NK-92 (cell line): ENCODE results near the gene MARCHF6.
"Not testable (repeated sequence)": the region's sequence is repeated elsewhere in the genome, so short reads cannot be mapped to it uniquely, and the experiment has no call there.

Experiments
- DNase-seq: peaks from one replicate; lab custom pipeline; 2025; ENCODE audit not compliant: unreplicated experiment; lab: John Stamatoyannopoulos, UW

The MARCHF6 gene

DNA sequence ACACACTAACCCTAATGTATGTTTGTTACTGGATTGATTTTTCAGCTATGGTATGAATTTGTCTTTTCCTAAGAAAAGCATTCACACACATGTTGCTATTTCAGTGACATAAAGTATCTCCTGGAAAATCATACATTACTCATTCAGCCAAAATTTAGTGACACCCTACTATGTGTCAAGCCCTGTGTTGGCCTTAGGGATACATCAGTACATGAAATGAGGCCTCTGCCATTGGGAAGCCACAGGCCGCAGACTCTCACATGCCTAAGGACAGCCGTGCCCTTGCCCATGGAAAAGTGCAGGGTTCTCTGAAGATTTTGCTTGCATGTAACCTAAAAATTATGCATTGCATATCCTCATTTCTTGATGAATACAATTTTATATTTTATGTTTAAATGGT is 5.2 kb upstream of the MARCHF6 start:
- no peak for DNase-seq

DNA sequence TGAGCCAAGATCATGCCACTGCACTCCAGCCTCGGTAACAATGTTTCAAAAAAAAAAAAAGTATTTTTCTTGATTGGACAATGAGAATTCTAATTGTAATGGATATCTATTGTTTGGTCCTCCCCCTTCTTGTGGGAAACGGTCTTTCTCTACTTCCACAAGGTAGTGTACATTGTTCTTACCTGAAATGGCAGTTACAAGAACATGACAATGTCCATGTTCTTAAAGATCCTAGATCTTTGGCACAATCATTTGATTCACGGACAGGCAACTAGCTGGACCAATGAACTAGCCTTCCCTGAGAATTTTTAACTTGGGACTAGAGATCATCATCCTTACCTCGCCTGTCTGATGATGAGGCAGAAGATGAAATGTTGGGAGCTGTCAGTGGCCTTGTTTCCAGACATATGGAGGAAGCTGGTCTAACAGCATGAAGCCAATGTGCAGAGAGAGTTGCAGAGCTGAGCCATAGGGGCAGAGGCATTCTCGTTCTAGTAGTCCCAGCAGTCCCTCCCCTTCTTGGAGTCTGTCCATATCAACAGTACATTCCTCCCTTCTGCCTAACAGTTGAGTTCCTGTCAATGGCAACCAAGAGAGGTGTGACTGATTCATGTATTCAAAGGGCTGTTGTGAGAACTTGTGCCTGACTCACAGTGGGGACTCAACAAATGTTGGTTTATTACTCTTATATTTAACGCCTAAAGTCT is 2.1 kb upstream of the MARCHF6 start:
- no peak for DNase-seq

- DNase-seq = no peak
Measured at GRCh38 chr5:10351919-10352318, 1.6 kb upstream of the MARCHF6 start.

- DNase-seq = no peak
Measured at GRCh38 chr5:10352430-10353240, 860 bp upstream of the MARCHF6 start.

- no peak for DNase-seq
Measured at GRCh38 chr5:10354048-10354872, 765 bp downstream of the MARCHF6 start.

GRCh38 chr5:10355071-10355889 is 1.8 kb downstream of the MARCHF6 start:
- DNase-seq = no peak

- no peak for DNase-seq
Measured at GRCh38 chr5:10358999-10359398, 5.5 kb downstream of the MARCHF6 start.

DNA sequence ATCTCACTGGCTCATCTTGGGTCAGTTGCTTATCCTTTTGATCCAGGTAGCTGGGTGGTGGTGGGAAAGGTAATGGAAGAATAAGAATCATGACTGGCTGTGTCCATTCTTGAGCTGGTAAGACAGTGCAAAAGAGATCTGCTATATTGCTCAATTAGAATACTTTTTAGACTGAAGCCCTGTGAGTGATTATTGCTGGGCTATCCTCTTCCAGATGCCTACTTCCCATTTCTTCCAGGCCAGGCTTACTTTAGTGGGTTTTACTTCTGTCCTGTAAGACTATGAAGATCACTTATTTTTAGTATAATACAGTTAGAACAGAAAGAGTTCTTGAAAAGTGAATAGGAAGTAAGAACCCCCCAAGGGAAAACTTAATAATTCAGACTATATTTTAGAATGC is 7.2 kb downstream of the MARCHF6 start:
- DNase-seq = no peak

DNA sequence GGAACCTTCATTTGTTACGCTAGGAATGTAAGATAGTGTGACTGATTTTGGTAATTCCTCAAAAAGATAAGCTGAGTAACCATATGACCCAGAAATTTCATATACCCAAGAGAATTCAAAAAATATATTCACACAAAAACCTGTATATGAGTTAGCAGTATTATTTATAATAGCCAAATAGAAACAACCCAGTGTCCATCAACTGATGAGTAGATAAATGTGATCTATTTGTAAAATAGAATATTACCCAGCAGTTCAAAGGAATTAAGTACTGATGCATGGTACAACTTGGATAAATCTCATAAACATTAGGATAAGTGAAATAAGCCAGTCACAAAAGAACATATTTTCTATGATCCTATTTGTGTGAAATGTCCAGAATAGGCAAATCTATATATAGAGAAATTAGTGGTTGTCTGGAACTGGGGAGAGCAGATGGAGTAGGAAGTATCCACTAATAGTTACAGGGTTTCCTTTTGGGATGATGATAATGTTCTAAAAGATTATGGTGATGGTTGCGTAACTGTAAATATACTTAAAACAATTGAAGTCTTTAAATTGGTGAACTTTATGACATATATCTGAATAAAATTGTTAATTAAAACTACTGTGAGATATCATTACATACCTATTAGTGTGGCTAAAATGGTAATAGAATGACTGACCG is 10.2 kb downstream of the MARCHF6 start:
- DNase-seq = no peak

- no peak for DNase-seq
Measured at GRCh38 chr5:10364186-10364689, 10.7 kb downstream of the MARCHF6 start.

GRCh38 chr5:10365782-10366181 is 12.3 kb downstream of the MARCHF6 start:
- no peak for DNase-seq

- no peak for DNase-seq
Measured at GRCh38 chr5:10366310-10367272, 13.1 kb downstream of the MARCHF6 start.

GRCh38 chr5:10367579-10367978 is 14.1 kb downstream of the MARCHF6 start:
- DNase-seq = no peak

- no peak for DNase-seq
Measured at GRCh38 chr5:10370931-10371330, 17.4 kb downstream of the MARCHF6 start.

- DNase-seq = not testable (repeated sequence)
Measured at GRCh38 chr5:10371369-10371768, 17.9 kb downstream of the MARCHF6 start.

DNA sequence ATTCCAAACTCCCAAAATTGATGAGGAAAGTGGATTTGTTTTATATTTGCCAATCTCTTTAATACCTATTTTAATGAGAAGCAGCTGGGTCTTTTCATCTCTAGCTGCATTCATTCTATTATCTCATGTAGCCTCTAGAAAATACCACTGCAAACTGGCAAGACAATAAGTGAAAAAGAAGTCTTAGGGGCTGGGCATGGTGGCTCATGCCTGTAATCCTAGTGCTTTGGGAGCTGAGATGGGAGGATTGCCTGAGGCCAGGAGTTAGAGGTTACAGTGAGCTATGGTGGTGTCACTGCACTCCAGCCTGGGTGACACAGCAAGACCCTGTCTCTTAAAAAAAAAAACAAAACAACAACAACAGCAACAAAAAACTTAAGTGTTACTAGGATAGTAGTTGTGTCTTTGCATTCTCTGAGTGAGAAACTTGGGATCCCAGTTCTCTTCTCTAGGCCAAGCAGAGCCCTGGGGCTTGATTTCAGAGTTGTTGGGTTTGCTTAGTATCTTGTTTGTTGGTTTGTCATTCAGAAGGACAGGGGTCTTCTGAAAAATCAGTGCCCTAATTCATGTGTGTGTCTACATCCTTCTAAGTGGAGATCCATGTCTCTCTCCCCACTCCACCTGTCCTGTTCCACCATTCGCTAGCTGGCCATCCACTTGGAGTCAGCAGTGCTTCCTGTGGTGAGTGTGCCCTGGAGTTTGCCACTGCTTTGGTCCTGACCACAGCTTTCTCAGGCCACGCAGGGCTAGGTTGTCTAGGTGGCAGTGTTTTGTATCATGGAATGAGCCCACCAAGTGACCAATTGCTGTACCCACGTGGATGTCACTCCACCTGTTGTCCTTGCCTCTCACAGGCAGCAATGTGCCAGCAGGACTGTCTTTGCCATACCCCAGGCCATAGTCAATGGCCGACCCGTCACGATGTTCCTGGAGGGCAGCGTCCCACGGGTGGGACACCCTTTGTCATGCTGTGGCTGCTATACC is 19.5 kb downstream of the MARCHF6 start:
- DNase-seq = no peak
